Stimulated activated naive B cell treated with anti-CD40 and anti-IgM and Interleukin-4, amounts not matched to agents 10 μg/mL and 1 μg/mL and 100 μg/mL, for 72 hours (primary cell): ENCODE measurements around the gene DNAAF1.
"Not testable (repeated sequence)": the region's sequence is repeated elsewhere in the genome, so short reads cannot be mapped to it uniquely, and the experiment has no call there.

Source experiments
- ATAC-seq, 2 donors: fragments of 150-1000 bp; cut with Tn5 transposase; replicated peaks; 2 replicates each; pipeline ENCODE4 v1.10.0; 2021; ENCODE audit warnings: moderate library complexity in 1 of 2
- DNase-seq: peaks from one replicate; pipeline ENCODE4 v3.0.0; 2021
- H3K27ac Mint-ChIP-seq: one replicate; pipeline ENCODE4 v1.8.0; 2022; ENCODE audit warnings: mild to moderate bottlenecking, mixed read lengths
- H3K27me3 Mint-ChIP-seq, 2 donors: one replicate each; pipeline ENCODE4 v1.8.0; 2022; ENCODE audit warnings: mixed read lengths in 2 of 2
- H3K36me3 Mint-ChIP-seq, 2 donors: one replicate each; pipeline ENCODE4 v1.8.0; 2022; ENCODE audit warnings: mixed read lengths in 2 of 2, mild to moderate bottlenecking in 1 of 2
- H3K4me1 Mint-ChIP-seq, 2 donors: one replicate each; pipeline ENCODE4 v1.8.0; 2022; ENCODE audit warnings: mixed read lengths in 2 of 2, mild to moderate bottlenecking in 1 of 2
- H3K4me3 Mint-ChIP-seq, 2 donors: one replicate each; pipeline ENCODE4 v1.8.0; 2022; ENCODE audit warnings: mild to moderate bottlenecking in 2 of 2, mixed read lengths in 2 of 2, moderate library complexity in 1 of 2
- H3K9me3 Mint-ChIP-seq, 2 donors: one replicate each; pipeline ENCODE4 v1.8.0; 2022; ENCODE audit warnings: mixed read lengths in 2 of 2, mild to moderate bottlenecking in 1 of 2

DNAAF1 gene

GRCh38 chr16:84144859-84145639 is at the start of gene DNAAF1, which contains the start of gene HSDL1:
TSS of gene DNAAF1 (plus strand) at chr16:84145308. CDS start at chr16:84145441, 133 bp downstream.
TSS of gene HSDL1 (minus strand) at chr16:84145177. CDS start at chr16:84131321, 13,856 bp downstream.
- peaks cover under 1 to 3% of the 10 kb centered on the region in 2 donors for H3K36me3 Mint-ChIP-seq
- peak; percentile 90 for DNase-seq
- H3K4me3 Mint-ChIP-seq, result peak within 1 kb of the TSS; percentile 95 to 97
- no peaks in the 10 kb centered on the region for H3K9me3 Mint-ChIP-seq
- peak; percentile 88 to 89 for ATAC-seq
- H3K27me3 Mint-ChIP-seq, result no peaks in the 10 kb centered on the region
- peak within 1 kb of the TSS; percentile 96 for H3K27ac Mint-ChIP-seq
- H3K4me1 Mint-ChIP-seq, result peaks cover 5 to 8% of the 10 kb centered on the region in 2 donors

GRCh38 chr16:84095466-84095865 is 49.6 kb upstream of the DNAAF1 start:
- DNase-seq, result no peak
- peaks cover 3 to 10% of the 10 kb centered on the region in 2 donors for H3K4me1 Mint-ChIP-seq
- no peak overlapping the region for H3K27ac Mint-ChIP-seq
- no peak for ATAC-seq
- H3K27me3 Mint-ChIP-seq, result no peaks in the 10 kb centered on the region
- H3K36me3 Mint-ChIP-seq, result peaks cover 45 to 67% of the 10 kb centered on the region in 2 donors
- no peaks in the 10 kb centered on the region for H3K9me3 Mint-ChIP-seq
- no peak overlapping the region for H3K4me3 Mint-ChIP-seq

GRCh38 chr16:84096447-84097005 is 48.6 kb upstream of the DNAAF1 start:
- H3K36me3 Mint-ChIP-seq, result peaks cover 42 to 62% of the 10 kb centered on the region in 2 donors

GRCh38 chr16:84098939-84099338 is 46.2 kb upstream of the DNAAF1 start:
- H3K27ac Mint-ChIP-seq, result no peak overlapping the region

More at GRCh38 chr16:84096447-84097005, 48.6 kb upstream of the DNAAF1 start:
- DNase-seq (no peak), ATAC-seq (no peak)
- Mint-ChIP-seq H3K27me3 (no peaks in the 10 kb centered on the region), H3K4me3 (no peak overlapping the region), H3K9me3 (no peaks in the 10 kb centered on the region), H3K4me1 (peaks cover 4 to 15% of the 10 kb centered on the region in 2 donors), H3K27ac (no peak overlapping the region)

GRCh38 chr16:84103678-84104077 is 41.4 kb upstream of the DNAAF1 start:
- H3K36me3 Mint-ChIP-seq, result peaks cover 18 to 31% of the 10 kb centered on the region in 2 donors
- no peak overlapping the region for H3K4me3 Mint-ChIP-seq
- H3K4me1 Mint-ChIP-seq, result peaks cover 21 to 50% of the 10 kb centered on the region in 2 donors
- ATAC-seq, result no peak
- H3K27me3 Mint-ChIP-seq, result no peaks in the 10 kb centered on the region
- no peak for DNase-seq
- no peak overlapping the region for H3K27ac Mint-ChIP-seq
- H3K9me3 Mint-ChIP-seq, result no peaks in the 10 kb centered on the region

More at GRCh38 chr16:84098939-84099338, 46.2 kb upstream of the DNAAF1 start:
- Mint-ChIP-seq H3K4me1 (peaks cover 8 to 25% of the 10 kb centered on the region in 2 donors), H3K27me3 (no peaks in the 10 kb centered on the region), H3K4me3 (no peak overlapping the region), H3K36me3 (peaks cover 31 to 48% of the 10 kb centered on the region in 2 donors), H3K9me3 (no peaks in the 10 kb centered on the region)
- DNase-seq, result no peak
- no peak for ATAC-seq

GRCh38 chr16:84104231-84104630 is 40.9 kb upstream of the DNAAF1 start:
- no peak overlapping the region for H3K27ac Mint-ChIP-seq
- H3K4me3 Mint-ChIP-seq, result no peak overlapping the region
- no peaks in the 10 kb centered on the region for H3K27me3 Mint-ChIP-seq
- H3K36me3 Mint-ChIP-seq, result peaks cover 20 to 29% of the 10 kb centered on the region in 2 donors
- DNase-seq (no peak), ATAC-seq (no peak)
- peaks cover 24 to 54% of the 10 kb centered on the region in 2 donors for H3K4me1 Mint-ChIP-seq
- no peaks in the 10 kb centered on the region for H3K9me3 Mint-ChIP-seq

- ATAC-seq (no peak), DNase-seq (no peak)
- Mint-ChIP-seq H3K9me3 (no peaks in the 10 kb centered on the region), H3K4me1 (peaks cover 23 to 57% of the 10 kb centered on the region in 2 donors), H3K27ac (no peak overlapping the region), H3K27me3 (no peaks in the 10 kb centered on the region), H3K4me3 (no peak overlapping the region), H3K36me3 (peaks cover 19 to 26% of the 10 kb centered on the region in 2 donors)
Observed at GRCh38 chr16:84105301-84105815, 39.8 kb upstream of the DNAAF1 start.

GRCh38 chr16:84105948-84106740 is 39.0 kb upstream of the DNAAF1 start:
- peaks cover 15 to 30% of the 10 kb centered on the region in 2 donors for H3K36me3 Mint-ChIP-seq
- H3K27me3 Mint-ChIP-seq, result no peaks in the 10 kb centered on the region
- peaks cover 29 to 62% of the 10 kb centered on the region in 2 donors for H3K4me1 Mint-ChIP-seq
- H3K27ac Mint-ChIP-seq, result peak overlapping the region; percentile 74
- ATAC-seq, result no peak
- no peak overlapping the region for H3K4me3 Mint-ChIP-seq
- no peaks in the 10 kb centered on the region for H3K9me3 Mint-ChIP-seq
- no peak for DNase-seq

GRCh38 chr16:84107921-84108320 is 37.2 kb upstream of the DNAAF1 start:
- H3K27me3 Mint-ChIP-seq, result no peaks in the 10 kb centered on the region
- H3K36me3 Mint-ChIP-seq, result peaks cover 15 to 28% of the 10 kb centered on the region in 2 donors
- no peak overlapping the region for H3K27ac Mint-ChIP-seq
- H3K4me3 Mint-ChIP-seq, result no peak overlapping the region
- no peaks in the 10 kb centered on the region for H3K9me3 Mint-ChIP-seq
- peaks cover 30 to 58% of the 10 kb centered on the region in 2 donors for H3K4me1 Mint-ChIP-seq
- no peak for ATAC-seq
- DNase-seq, result no peak

GRCh38 chr16:84109598-84110335 is 35.3 kb upstream of the DNAAF1 start:
- Mint-ChIP-seq H3K4me3 (no peak overlapping the region), H3K27ac (no peak overlapping the region), H3K27me3 (no peaks in the 10 kb centered on the region), H3K36me3 (peaks cover 14 to 31% of the 10 kb centered on the region in 2 donors), H3K4me1 (peaks cover 31 to 53% of the 10 kb centered on the region in 2 donors), H3K9me3 (no peaks in the 10 kb centered on the region)
- no peak for DNase-seq
- no peak for ATAC-seq

GRCh38 chr16:84110527-84110926 is 34.6 kb upstream of the DNAAF1 start:
- ATAC-seq, result no peak
- DNase-seq, result no peak
- H3K4me1 Mint-ChIP-seq, result peaks cover 30 to 53% of the 10 kb centered on the region in 2 donors
- no peak overlapping the region for H3K4me3 Mint-ChIP-seq
- H3K9me3 Mint-ChIP-seq, result no peaks in the 10 kb centered on the region
- H3K27me3 Mint-ChIP-seq, result no peaks in the 10 kb centered on the region
- peaks cover 14 to 27% of the 10 kb centered on the region in 2 donors for H3K36me3 Mint-ChIP-seq
- H3K27ac Mint-ChIP-seq, result no peak overlapping the region

GRCh38 chr16:84111525-84111924 is 33.6 kb upstream of the DNAAF1 start:
- no peaks in the 10 kb centered on the region for H3K9me3 Mint-ChIP-seq
- peaks cover 25 to 47% of the 10 kb centered on the region in 2 donors for H3K4me1 Mint-ChIP-seq
- H3K27ac Mint-ChIP-seq, result no peak overlapping the region
- no peak overlapping the region for H3K4me3 Mint-ChIP-seq
- H3K36me3 Mint-ChIP-seq, result peaks cover 11 to 23% of the 10 kb centered on the region in 2 donors
- DNase-seq (no peak), ATAC-seq (no peak)
- no peaks in the 10 kb centered on the region for H3K27me3 Mint-ChIP-seq

- H3K27ac Mint-ChIP-seq, DNase-seq, H3K27me3 Mint-ChIP-seq, H3K9me3 Mint-ChIP-seq, ATAC-seq, H3K4me3 Mint-ChIP-seq: not testable (repeated sequence)
- Mint-ChIP-seq H3K36me3 (peaks cover 11 to 19% of the 10 kb centered on the region in 2 donors), H3K4me1 (peaks cover 25 to 43% of the 10 kb centered on the region in 2 donors)
Observed at GRCh38 chr16:84111949-84112348, 33.2 kb upstream of the DNAAF1 start.
